ENCODE measurements around the gene SMAP2.

SMAP2 gene

GRCh38 chr1:40390857-40391256 is 17.3 kb downstream of the SMAP2 start:
- Mint-ChIP-seq H3K4me1 (ENCODE audit: low read depth) (peaks cover 92% of the 10 kb centered on the region), H3K27ac (peak overlapping the region; percentile 96), H3K4me3 (peak overlapping the region; percentile 84), H3K36me3 (ENCODE audit: low read depth) (peaks cover 77% of the 10 kb centered on the region), H3K9me3 (no peaks in the 10 kb centered on the region), H3K27me3 (no peaks in the 10 kb centered on the region)
- DNase-seq: no peak

- Mint-ChIP-seq H3K27me3 (no peaks in the 10 kb centered on the region), H3K27ac (peak overlapping the region; percentile 96), H3K36me3 (ENCODE audit: low read depth) (peaks cover 80% of the 10 kb centered on the region), H3K9me3 (no peaks in the 10 kb centered on the region), H3K4me1 (ENCODE audit: low read depth) (peaks cover 94% of the 10 kb centered on the region), H3K4me3 (peak overlapping the region; percentile 44)
- DNase-seq: no peak
Observed at GRCh38 chr1:40391688-40392145, 18.2 kb downstream of the SMAP2 start.

GRCh38 chr1:40392221-40392620 is 18.7 kb downstream of the SMAP2 start:
- no peak for DNase-seq
- Mint-ChIP-seq H3K4me3 (peak overlapping the region; percentile 27), H3K36me3 (ENCODE audit: low read depth) (peaks cover 80% of the 10 kb centered on the region), H3K27ac (peak overlapping the region; percentile 96), H3K4me1 (ENCODE audit: low read depth) (peaks cover 94% of the 10 kb centered on the region), H3K27me3 (no peaks in the 10 kb centered on the region), H3K9me3 (no peaks in the 10 kb centered on the region)

DNA sequence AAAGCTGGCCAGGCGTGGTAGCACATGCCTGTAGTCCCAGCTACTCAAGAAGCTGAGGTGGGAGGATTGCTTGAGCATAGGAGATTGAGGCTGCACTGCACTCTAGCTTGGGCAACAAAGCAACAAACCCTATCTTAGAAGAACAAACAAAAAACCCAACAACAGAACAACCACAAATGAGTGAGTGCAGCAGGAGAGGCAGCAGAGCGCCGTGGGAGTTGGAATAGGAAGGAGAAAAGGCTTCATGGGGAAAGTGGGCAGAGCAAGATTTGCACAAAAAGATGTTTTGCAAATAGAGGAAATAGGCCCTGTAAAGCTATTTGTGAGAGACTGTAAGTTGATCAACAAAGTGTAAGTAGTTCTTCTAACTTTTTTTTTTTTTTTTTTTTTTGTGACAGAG is 19.6 kb downstream of the SMAP2 start:
- peak overlapping the region; percentile 3 for H3K4me3 Mint-ChIP-seq
- H3K36me3 Mint-ChIP-seq (ENCODE audit: low read depth): peaks cover 83% of the 10 kb centered on the region
- H3K9me3 Mint-ChIP-seq: no peaks in the 10 kb centered on the region

GRCh38 chr1:40394491-40395172 is 21.1 kb downstream of the SMAP2 start:
- Mint-ChIP-seq H3K27me3 (no peaks in the 10 kb centered on the region), H3K9me3 (no peaks in the 10 kb centered on the region), H3K4me1 (ENCODE audit: low read depth) (peaks cover 92% of the 10 kb centered on the region), H3K4me3 (peak overlapping the region; percentile 44), H3K27ac (peak overlapping the region; percentile 96), H3K36me3 (ENCODE audit: low read depth) (peaks cover 76% of the 10 kb centered on the region)
- DNase-seq: no peak

More for the DNA sequence above, 19.6 kb downstream of the SMAP2 start:
- H3K27ac Mint-ChIP-seq: peak overlapping the region; percentile 96
- DNase-seq: no peak
- no peaks in the 10 kb centered on the region for H3K27me3 Mint-ChIP-seq
- H3K4me1 Mint-ChIP-seq (ENCODE audit: low read depth): peaks cover 97% of the 10 kb centered on the region

DNA sequence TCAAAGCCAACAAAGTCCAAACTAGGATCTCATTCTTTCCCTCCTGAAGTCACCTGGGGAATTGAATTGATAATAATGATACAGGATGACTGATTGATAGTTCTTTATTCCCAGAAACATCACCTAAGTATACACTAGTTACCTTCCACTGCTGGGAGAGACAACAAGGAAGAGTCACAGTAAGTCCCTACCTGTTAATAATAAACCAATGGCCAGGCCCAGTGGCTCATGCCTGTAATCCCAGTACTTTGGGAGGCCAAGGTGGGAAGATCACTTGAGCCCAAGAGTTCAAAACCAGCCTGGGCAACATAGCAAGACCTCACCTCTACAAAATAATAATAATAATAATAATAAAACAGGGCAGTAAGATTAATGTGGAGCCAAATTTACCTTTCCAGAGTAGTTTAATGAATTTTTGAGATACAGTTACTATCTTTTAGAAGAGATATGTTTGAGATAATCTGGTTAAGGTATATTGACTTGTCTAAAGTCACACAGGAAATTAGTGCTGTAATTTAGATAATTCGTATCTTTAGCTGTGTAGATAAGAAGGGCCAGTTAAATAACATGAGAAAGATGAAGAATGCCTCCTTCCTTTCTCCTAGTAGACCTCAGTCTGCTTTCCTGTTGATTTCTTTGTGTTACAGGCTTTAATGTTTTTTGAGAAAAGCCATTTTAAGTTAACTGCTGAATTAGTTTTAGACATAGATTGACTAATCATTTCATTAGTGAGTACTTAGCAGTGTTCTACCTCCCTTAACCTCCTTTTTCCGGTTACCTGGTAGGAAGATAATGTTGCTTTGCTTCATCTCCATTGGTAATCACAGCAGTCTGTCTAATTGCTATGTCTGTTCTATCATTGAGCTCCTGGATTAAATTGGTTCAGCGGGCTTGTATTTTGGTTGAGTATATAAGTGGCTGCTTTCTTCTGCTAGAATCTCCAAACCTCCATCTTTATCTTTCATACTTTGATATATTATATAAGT is 22.0 kb downstream of the SMAP2 start:
- no peak for DNase-seq
- no peaks in the 10 kb centered on the region for H3K27me3 Mint-ChIP-seq
- peaks cover 92% of the 10 kb centered on the region for H3K4me1 Mint-ChIP-seq (ENCODE audit: low read depth)
- H3K36me3 Mint-ChIP-seq (ENCODE audit: low read depth): peaks cover 74% of the 10 kb centered on the region
- peak overlapping the region; percentile 96 for H3K27ac Mint-ChIP-seq
- no peaks in the 10 kb centered on the region for H3K9me3 Mint-ChIP-seq
- peak overlapping the region; percentile 44 for H3K4me3 Mint-ChIP-seq

GRCh38 chr1:40396420-40396819 is 22.9 kb downstream of the SMAP2 start:
- DNase-seq: no peak
- no peaks in the 10 kb centered on the region for H3K9me3 Mint-ChIP-seq
- H3K36me3 Mint-ChIP-seq (ENCODE audit: low read depth): peaks cover 72% of the 10 kb centered on the region
- H3K4me3 Mint-ChIP-seq: peak overlapping the region; percentile 24
- H3K27me3 Mint-ChIP-seq: no peaks in the 10 kb centered on the region
- H3K27ac Mint-ChIP-seq: peak overlapping the region; percentile 96
- peaks cover 92% of the 10 kb centered on the region for H3K4me1 Mint-ChIP-seq (ENCODE audit: low read depth)

DNA sequence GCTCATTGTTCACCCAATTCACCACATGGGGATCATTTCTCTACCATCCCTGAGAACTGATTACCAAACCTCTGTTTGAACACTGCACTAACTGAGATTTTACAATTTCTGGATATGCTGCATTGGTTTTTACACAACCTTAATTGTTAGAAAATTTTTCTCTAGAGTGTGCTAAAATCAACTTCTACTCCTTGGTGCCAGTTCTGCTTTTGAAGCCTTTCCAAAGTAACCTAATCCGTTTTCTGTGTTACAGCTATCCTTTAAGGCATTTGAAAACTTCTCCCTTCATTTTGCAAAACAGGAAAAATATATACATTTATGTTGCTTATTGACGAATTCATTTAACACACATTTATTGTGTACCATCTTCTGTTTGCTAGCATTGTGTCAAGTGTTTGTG is 23.7 kb downstream of the SMAP2 start:
- Mint-ChIP-seq H3K27me3 (no peaks in the 10 kb centered on the region), H3K4me3 (peak overlapping the region; percentile 24), H3K9me3 (no peaks in the 10 kb centered on the region), H3K27ac (peak overlapping the region; percentile 96), H3K4me1 (ENCODE audit: low read depth) (peaks cover 92% of the 10 kb centered on the region), H3K36me3 (ENCODE audit: low read depth) (peaks cover 74% of the 10 kb centered on the region)
- DNase-seq: no peak

DNA sequence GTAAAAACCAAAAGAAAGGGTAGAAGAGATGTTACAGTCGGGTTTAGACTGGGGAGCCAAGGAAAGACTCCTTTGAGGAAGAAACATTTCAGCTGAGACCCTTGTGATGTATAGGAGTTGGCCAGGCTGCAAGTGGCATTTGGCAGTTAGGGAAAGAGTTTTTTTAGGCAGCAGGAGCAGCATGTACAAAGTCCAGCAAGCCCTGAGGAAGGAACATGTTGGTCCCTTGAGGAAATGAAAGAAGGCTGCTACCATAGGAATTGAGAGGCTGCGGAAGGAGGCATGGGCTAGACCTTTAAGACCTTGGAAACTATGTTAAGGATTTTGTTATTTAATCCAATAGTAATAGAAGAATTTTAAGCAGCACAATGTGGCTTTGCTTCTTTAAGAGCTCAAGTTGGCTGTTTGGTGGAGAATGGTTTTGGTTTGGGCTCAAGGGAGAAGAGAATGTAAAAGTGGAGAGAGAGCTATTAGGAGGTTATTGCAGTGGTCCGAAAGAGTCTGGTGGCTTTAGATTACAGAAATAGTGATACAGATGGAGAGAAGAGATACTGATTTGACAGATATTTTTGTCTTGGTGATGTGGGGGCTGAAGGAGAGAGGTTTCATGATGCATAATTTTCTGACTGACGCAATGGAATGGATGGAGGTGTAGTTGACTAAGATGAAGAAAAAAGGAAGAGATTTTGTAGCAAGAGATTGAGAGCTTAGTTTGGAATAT is 26.6 kb downstream of the SMAP2 start:
- H3K27ac Mint-ChIP-seq: peak overlapping the region; percentile 90
- no peaks in the 10 kb centered on the region for H3K9me3 Mint-ChIP-seq
- peaks cover 92% of the 10 kb centered on the region for H3K4me1 Mint-ChIP-seq (ENCODE audit: low read depth)
- H3K27me3 Mint-ChIP-seq: no peaks in the 10 kb centered on the region
- peak overlapping the region; percentile 45 for H3K4me3 Mint-ChIP-seq
- no peak for DNase-seq
- H3K36me3 Mint-ChIP-seq (ENCODE audit: low read depth): peaks cover 70% of the 10 kb centered on the region

DNA sequence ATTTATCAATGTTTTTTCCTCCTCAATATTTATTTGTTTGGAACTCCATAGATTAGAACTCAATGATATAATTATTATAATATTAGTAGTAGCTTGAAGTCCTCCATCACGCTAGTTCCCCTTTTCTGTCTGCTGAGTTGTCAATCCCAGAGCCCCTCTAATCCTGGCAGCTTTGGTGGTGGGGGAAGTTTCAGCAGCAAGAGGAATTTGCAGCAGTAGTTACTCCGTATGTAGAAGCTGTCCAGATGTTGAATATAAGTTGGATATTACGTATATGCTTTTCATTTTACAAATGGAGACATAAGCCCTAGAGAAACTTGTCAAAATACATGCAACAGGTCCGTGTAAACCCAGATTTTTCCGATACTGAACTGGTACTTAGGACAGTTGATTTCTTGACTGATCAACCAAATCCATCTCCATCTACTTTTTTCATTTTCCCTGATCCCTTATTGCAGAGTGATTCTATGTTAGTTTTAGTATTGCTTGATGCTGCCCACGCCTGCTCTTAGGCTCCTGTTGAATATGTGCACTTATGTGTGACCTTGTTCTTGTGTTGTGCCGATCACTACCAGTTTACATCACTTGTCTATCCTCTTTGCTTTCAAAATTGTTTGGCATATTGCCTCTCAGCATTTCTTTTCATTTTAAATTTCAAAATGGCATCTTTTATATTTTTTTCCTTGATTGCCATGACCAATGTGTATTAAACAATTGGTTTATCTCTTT is 28.1 kb downstream of the SMAP2 start:
- Mint-ChIP-seq H3K36me3 (ENCODE audit: low read depth) (peaks cover 68% of the 10 kb centered on the region), H3K27me3 (no peaks in the 10 kb centered on the region)

GRCh38 chr1:40404670-40405462 is 31.3 kb downstream of the SMAP2 start:
- no peaks in the 10 kb centered on the region for H3K9me3 Mint-ChIP-seq
- no peak for DNase-seq
- H3K36me3 Mint-ChIP-seq (ENCODE audit: low read depth): peaks cover 74% of the 10 kb centered on the region
- peak overlapping the region; percentile 90 for H3K27ac Mint-ChIP-seq
- no peaks in the 10 kb centered on the region for H3K27me3 Mint-ChIP-seq
- peaks cover 69% of the 10 kb centered on the region for H3K4me1 Mint-ChIP-seq (ENCODE audit: low read depth)
- peak overlapping the region; percentile 39 for H3K4me3 Mint-ChIP-seq

More for the DNA sequence above, 28.1 kb downstream of the SMAP2 start:
- DNase-seq: no peak
- H3K4me3 Mint-ChIP-seq: peak overlapping the region; percentile 16
- H3K27ac Mint-ChIP-seq: peak overlapping the region; percentile 90
- no peaks in the 10 kb centered on the region for H3K9me3 Mint-ChIP-seq
- H3K4me1 Mint-ChIP-seq (ENCODE audit: low read depth): peaks cover 89% of the 10 kb centered on the region

DNA sequence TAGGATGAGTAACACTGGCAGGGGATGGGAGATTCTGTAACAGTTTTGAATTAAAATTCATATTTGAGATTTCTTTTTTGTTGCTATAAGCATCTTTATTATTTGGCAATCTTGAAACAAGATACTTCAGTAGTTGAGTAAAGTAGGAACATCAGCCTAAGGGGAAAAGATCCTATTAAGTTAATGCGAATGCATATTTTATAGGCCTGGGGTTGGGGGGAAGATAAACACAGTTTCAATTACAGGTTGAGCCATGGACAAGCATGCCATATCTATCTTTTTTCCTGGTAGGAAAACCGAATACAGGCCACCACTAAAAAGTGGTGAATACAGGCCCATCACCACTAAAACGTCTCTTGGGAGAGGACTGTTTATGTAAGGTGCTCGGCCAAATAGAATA is 32.3 kb downstream of the SMAP2 start:
- Mint-ChIP-seq H3K9me3 (no peaks in the 10 kb centered on the region), H3K27ac (peak overlapping the region; percentile 71), H3K27me3 (no peaks in the 10 kb centered on the region), H3K4me1 (ENCODE audit: low read depth) (peaks cover 59% of the 10 kb centered on the region), H3K36me3 (ENCODE audit: low read depth) (peaks cover 77% of the 10 kb centered on the region), H3K4me3 (no peak overlapping the region)
- DNase-seq: no peak

DNA sequence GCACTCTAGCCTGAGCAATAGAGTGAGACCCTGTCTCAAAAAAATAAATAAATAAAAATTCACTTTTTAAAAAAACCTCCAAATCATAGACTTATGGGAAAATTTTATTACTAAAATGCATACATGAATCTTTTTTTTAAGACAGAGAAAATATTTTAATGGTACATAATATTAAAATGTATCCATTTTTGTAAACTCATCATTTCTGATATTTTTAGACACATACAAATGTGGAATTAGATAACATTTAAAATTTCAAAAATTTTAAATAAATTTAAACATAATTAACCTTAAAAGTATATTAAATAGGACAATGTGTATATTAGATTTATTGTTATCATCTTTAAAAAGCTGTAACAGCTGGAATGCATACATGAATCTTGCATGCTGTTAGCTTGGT is 33.9 kb downstream of the SMAP2 start:
- H3K9me3 Mint-ChIP-seq: no peaks in the 10 kb centered on the region
- H3K36me3 Mint-ChIP-seq (ENCODE audit: low read depth): peaks cover 80% of the 10 kb centered on the region
- no peak for DNase-seq
- no peak overlapping the region for H3K27ac Mint-ChIP-seq
- no peak overlapping the region for H3K4me3 Mint-ChIP-seq
- H3K27me3 Mint-ChIP-seq: no peaks in the 10 kb centered on the region
- peaks cover 56% of the 10 kb centered on the region for H3K4me1 Mint-ChIP-seq (ENCODE audit: low read depth)
